ENCODE results near the gene CDKN2A. TPM values are rescaled to one million over a fixed set of nuclear protein-coding genes. Genes with fewer than 3 reads are reported as not detected.

The CDKN2A gene
- total and polyA plus RNA-seq, 9 of the 15 experiments (the other 6 are each of a cell fraction or from before 2014, with no cell fraction given), result not detected

DNA sequence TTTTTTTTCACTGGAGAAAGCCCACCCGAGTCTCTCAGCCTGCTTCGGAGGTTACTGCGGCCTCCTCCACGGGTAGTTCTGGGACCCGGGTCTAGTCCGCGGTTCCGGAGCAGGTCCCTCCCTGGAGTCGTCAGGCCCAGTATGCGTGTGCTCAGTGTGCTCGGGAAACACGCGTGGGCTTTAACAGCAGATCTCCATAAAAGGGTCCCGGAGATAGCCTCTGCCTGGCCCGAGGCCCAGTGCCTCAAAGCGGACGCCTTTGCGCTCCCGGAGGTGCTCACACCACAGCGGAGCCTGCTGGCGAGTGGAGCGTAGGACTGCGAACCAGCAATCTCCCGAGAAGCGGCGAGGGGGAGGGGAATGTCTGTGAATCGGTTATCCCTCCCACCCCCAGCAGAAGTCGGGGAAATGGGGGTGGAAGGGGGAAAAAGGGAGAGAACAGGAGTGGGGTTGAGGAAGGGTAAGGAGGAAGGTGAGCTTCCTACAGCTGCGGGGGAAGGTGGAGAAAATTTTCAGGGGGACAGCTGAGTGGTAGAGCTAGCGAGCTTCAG lies 28.7 kb downstream of the CDKN2A start:
- Histone ChIP-seq H4K20me1 (replicated peaks; ENCODE audit: control insufficient read depth, insufficient read depth, low read length) (no peaks in the 10 kb centered on the region), H3K4me2 (ENCODE audit: insufficient read depth, low read length) (no peak overlapping the region), H3K27me3 (ENCODE audit: control insufficient read depth in 2 of 2, insufficient read depth in 2 of 2, low read length in 2 of 2) (no peaks in the 10 kb centered on the region), H2AFZ (ENCODE audit: low read depth, low read length) (no peak overlapping the region), H3K9me3 (replicated peaks; ENCODE audit: control insufficient read depth, insufficient read depth, low read depth, low read length) (no peaks in the 10 kb centered on the region), H3K9ac (ENCODE audit: insufficient read depth in 1 of 2, low read depth in 2 of 2, low read length in 2 of 2) (no peak overlapping the region), H3K79me2 (ENCODE audit: control insufficient read depth, insufficient read depth, low read length) (no peaks in the 10 kb centered on the region), H3K4me3 (no peak overlapping the region), H3K36me3 (ENCODE audit: control insufficient read depth, insufficient read depth, low read length) (no peaks in the 10 kb centered on the region), H3K4me1 (replicated peaks in 1 of 2; ENCODE audit: control insufficient read depth in 2 of 2, insufficient read depth in 2 of 2, low read length in 2 of 2) (no peaks in the 10 kb centered on the region), H3K27ac (ENCODE audit: extremely low read depth, low read depth, low read length) (no peak overlapping the region), H3K9me1 (ENCODE audit: control insufficient read depth, insufficient read depth, low read length) (no peaks in the 10 kb centered on the region)
- in situ Hi-C loops (cut with MboI) (no loop called here), intact Hi-C loops (cut with micrococcal nuclease) (no loop called here)
- ATAC-seq (no peak), FAIRE-seq (no peak), DNase-seq (ENCODE audit: extremely low read depth in 1 of 4, low spot score in 3 of 4) (no peak)
- POLR2A ChIA-PET, result no interaction called here
- BruUV-seq (replicated peaks), result no TSS peak
- no CpG with 5 or more reads among the region's 30 CpGs for WGBS (ENCODE audit: insufficient coverage, low coverage, missing lambda C conversion rate)
- TF ChIP-seq, protein P1, sequence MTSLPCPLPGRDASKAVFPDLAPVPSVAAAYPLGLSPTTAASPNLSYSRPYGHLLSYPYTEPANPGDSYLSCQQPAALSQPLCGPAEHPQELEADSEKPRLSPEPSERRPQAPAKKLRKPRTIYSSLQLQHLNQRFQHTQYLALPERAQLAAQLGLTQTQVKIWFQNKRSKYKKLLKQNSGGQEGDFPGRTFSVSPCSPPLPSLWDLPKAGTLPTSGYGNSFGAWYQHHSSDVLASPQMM (CRISPR knock-in tag; IDR thresholded peaks at IDR 0.05), result no peak
- TF ChIP-seq HNRNPH1 (optimal IDR thresholded peaks at IDR 0.05; ENCODE audit: low read depth, low read length) (no peak), RUNX1 (IDR thresholded peaks at IDR 0.05; ENCODE audit: low read depth) (no peak), ZNF507 (tag; conservative IDR thresholded peaks at IDR 0.05) (no peak), FIP1L1 (IDR thresholded peaks at IDR 0.05; ENCODE audit: low read depth, low read length, poor library complexity, severe bottlenecking) (no peak), ZFX (CRISPR knock-in tag; IDR thresholded peaks at IDR 0.05) (no peak), KAT8 (IDR thresholded peaks at IDR 0.05; ENCODE audit: low read depth) (no peak), CSDE1 (IDR thresholded peaks at IDR 0.05) (no peak), HSF4 (CRISPR knock-in tag; IDR thresholded peaks at IDR 0.05; ENCODE audit: borderline replicate concordance) (no peak), CHD1 (IDR thresholded peaks at IDR 0.05; ENCODE audit: low read length) (no peak), SREBF1 (IDR thresholded peaks at IDR 0.05; ENCODE audit: borderline replicate concordance, low read depth, low read length) (no peak)
- CTCF ChIA-PET (ENCODE audit: low intra/inter-chr PET ratio), result no interaction called here

Data from K562 (cell line).